HS-5 (cell line): ENCODE results near the gene SEMA3F.

Source experiments
- DNase-seq: peaks from one replicate; pipeline ENCODE4 v3.0.0-alpha.2; 2012; ENCODE audit warnings: low read depth

The SEMA3F gene

DNA sequence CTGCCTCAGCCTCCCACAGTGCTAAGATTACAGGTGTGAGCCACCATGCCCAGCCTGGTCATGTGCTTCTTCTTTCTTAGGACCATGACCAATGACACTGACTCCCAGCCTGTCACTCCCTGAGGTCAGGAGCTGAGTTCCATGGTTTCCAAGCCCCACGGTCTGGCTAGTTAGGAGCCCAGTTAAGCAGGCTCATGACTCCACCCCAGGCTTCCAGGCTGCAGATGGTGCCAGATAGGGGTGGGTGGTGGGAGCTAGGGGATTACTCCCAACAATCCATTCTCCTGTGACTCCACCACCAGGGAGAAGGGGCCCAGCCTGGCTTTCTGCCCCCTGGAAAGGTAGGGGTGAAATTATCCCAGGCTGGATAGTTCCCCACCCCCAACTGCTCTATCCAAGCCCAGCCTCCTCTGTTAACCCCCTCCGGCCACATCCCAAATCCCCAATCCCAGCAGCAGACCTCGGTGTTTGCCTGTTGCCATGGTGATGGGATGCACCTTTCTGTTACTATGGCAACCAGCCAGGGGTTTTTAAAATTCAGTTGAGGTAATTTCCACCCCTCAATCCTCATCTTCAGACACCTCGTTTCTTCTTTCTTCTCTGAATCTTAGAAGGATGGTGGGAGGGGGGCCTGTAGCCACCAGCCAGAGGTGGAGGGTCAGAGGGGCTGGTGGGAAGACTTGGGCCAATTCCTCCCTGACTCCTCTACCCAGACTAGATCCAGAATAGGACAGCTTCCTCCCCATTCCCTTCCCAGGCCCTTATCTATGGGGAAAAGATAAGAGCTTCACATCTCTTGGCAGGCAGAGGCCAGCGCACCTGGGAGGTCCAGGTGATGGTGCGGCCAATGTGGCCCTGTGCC lies 22.5 kb upstream of the SEMA3F start:
- no peak for DNase-seq

- no peak for DNase-seq
Observed at GRCh38 chr3:50133283-50133615, 21.9 kb upstream of the SEMA3F start.

DNA sequence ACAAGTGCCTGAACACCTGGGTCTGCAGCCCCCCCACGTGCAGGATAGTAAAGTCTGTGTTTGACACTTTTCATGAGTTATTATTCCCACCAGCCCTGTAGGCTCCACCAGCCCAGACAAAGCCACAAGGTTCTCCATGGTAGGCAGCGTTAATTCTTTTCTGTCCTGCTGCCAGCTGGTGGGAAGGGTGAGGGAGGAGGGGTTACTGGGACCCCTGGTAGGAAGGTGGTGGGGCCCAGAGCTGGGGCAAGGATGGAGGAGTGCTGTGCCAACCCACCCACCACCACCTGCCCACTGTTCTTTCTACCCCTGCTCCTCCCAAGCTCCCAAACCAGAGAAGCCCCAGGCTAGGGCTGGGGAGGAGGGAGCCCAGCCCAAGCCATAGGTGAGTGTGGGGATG lies 20.8 kb upstream of the SEMA3F start:
- DNase-seq = no peak

DNA sequence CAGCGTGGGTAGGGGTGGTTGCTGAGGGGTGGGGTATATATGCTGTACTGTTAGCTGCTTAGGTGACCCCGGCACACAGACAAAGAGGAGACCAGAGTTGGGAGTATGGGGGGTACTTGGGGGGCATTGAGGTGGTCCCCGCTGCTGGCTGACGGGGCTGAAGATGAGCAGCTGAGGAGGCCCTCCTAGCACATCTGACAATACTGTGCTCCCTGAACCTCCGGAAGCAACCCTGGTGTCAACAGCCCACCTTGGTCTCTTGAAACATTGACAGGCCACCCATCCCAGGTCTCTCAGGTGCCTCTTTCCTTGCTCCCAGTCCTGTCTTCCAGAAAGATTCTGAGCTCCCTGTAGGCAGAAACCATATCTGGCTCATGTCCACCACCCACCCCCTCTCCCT lies 19.2 kb upstream of the SEMA3F start:
- no peak for DNase-seq

DNA sequence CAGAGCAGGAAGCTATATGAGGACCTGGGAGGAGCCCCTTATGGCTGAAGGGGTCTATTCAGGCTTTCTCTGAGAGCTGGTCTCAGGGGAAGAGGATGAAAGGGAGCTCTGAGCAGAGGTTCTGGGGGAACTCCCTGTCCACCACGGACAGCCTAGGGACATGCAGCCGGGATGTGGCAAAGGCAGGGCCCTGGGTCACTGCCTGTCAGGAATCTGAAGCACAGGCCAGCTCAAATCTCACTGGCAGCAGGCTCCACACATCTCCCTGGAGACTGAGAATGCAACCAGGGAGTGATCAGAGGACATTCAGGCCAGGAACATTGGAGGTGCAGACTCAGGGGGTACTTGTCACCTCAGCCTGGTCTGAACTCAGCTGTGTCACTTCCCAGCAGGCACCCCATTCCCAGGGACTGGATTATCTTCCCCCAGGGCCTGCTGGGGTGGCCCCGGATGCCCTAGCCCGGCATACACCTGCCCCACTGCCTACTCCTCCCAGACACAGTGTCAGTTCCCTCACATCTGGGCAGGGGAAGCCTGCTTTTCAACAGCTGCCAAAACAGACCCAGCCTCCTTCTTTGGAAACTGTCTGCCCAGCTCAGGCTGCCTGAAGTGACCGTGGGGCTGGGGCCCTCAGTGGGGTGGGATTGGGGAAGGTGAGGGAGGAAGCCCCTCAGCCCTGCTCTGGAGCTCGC lies 18.3 kb upstream of the SEMA3F start:
- no peak for DNase-seq

GRCh38 chr3:50137531-50137930 lies 17.6 kb upstream of the SEMA3F start:
- no peak for DNase-seq

DNA sequence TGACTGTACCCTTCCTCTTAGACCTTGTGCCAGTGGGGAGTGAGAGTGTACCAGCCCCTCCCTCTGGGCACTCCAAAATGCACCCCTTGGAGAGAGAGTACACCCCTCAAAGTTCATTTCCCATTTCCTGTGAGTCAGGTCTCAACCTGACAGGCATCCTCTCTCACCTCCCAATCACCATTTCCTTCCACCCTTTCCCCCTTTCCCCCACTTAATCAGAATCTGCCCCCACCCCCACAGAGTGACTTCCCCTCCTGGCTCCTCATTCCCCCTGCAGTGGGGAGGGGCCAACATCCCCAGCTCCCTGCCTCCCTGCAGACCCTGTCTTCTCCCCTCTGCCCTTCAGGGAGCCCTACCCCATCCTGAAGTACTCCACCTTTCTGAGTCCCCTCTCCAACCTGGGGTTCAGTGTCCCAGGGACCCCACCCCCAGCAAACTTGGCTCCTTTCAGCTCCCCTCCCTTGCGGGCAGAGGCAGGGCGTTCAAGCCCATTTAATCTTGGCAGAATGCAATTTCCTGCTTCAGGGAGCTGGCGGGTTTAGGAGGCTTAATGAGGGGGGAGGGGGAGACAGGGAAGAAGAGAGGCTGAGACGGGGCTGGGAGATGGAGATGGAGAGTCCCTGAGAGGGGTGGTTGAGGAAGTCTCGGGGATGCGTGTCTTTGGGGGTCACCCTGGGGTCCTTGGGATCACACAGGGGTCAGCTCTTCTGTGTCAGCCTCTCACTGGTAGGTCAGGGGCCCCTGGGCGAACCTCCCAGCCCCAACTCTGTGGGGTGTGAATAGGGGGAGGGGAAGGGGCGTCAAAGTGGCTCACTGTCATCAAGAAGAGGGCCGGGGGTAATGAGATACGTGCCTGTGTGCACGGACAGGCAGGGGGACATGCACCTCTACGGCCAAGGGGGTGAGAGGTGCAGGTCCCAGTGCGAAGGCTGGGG lies 16.6 kb upstream of the SEMA3F start:
- no peak for DNase-seq

- DNase-seq = no peak
Observed at GRCh38 chr3:50139308-50139707, 15.8 kb upstream of the SEMA3F start.

DNA sequence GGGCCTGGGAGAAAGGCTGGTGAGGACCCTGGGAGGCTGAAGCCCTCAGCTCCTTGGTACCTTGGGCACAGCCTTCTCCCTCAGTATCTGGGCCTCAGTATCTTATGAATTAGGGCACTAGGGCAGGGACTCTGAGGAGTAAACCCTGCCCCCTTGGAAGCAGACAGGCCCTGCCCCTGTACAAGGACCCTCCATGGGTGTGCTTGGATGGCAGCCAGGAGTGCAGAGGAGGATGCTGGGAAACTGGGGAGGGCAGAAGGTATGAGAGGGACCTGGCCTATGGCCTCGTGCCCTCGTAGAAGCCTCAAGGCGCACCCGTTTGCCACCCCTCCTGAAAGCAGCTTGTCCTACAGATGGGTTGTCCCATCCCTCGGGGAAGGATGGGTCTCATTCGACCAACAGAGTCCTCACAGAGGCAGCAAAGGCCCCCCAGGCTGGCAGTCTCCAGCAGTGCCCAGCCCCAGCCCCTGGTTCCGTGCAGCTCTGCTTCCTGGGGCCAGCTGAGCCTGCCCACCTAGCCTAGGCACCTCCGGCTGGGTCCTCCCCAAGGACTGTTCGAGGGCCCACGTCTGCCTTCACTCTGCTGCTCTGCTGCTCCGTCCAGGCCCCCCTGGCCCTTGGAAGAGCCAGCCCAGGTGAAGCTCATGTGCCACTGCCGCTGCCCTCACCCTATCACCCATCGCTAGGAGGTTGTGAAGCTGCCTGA lies 15.3 kb upstream of the SEMA3F start:
- DNase-seq = no peak

DNA sequence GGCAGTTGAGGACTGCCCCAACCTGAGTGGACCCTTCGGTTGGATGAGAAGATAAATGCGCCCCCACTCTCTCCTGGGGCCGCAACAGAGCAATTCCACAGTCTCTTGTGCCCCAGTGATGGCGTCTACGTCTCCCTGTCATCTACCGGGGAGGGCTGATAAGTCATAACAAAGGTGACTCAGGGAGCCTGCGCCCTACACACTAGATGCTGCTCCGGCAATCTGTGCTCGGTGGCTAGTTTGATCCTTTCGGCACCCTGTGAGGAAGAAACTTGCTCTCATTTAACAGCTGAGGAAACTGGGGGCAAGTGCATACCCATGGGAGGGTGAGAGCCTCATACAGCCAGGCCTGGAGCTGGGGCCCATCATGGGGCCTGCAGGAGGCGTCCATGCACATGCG lies 14.1 kb upstream of the SEMA3F start:
- no peak for DNase-seq

DNA sequence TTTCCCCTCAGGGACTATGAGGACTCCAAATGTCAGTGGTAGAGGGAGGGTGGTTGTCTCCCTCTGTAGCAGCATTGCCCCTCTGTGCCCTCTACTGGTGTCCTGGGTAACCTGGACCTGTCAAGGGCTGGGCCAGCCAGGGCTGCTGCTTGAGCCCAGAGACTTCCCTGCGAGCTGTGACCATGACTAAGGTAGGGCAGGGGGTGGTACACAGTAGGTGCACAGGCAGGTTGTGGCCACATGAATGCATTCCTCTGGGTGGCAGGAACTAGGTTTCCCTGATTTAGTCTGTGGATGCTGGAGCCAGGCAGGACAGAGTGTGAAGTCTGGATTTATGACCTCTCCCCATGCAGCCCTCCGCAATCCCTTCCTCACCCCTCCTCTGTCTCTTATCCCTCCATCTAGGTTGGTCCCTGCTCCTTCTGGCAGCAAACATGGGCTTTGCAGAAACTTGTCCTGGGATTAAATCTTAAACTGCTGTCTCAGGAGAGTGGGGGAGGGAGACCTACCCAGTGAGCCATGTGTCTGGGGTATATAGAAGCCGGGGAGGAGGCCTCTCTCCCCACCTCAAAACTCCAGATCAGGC lies 8.7 kb upstream of the SEMA3F start:
- no peak for DNase-seq

- DNase-seq = no peak
Observed at GRCh38 chr3:50147016-50147415, 8.1 kb upstream of the SEMA3F start.

DNA sequence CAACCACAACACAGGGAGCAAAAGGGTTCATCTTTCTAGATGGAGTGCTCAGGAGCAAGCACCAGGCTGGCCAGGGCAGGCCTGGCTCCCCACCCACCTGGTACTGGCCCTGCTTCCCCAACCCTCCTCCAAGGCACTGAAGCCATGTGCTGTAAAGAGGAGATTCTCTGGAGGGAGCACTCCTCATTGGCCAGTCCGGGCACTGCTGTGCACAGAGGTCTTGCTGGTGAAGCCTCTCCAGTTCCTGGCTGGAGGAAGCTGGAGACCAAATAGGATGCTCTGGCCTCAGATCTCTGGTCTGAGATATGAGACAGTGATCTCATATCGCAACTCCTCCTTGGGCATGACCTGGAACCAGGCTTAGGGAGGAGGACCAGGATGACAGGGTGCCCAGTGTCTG lies 7.7 kb upstream of the SEMA3F start:
- DNase-seq = no peak

DNA sequence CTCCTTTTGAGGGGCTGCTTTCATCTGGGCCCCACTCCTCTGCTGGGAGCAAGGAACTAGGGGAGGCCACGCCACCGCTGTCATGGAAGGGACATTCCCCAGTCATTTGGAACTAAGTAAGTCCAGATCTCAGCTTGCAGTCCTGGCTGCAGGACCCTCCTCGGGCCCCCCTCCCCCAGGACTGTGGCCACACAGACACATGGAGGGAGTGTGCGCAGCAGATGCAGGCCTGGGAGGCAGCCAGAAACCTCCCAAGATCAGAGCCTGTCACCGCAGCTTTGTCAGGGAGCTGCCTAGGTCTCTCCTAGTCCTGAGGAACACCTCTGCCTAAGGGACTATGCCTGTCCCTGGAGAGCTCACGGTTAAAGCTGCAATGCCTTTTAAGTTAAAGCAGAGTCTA lies 7.3 kb upstream of the SEMA3F start:
- no peak for DNase-seq

GRCh38 chr3:50150404-50150750 lies 4.7 kb upstream of the SEMA3F start:
- no peak for DNase-seq

DNA sequence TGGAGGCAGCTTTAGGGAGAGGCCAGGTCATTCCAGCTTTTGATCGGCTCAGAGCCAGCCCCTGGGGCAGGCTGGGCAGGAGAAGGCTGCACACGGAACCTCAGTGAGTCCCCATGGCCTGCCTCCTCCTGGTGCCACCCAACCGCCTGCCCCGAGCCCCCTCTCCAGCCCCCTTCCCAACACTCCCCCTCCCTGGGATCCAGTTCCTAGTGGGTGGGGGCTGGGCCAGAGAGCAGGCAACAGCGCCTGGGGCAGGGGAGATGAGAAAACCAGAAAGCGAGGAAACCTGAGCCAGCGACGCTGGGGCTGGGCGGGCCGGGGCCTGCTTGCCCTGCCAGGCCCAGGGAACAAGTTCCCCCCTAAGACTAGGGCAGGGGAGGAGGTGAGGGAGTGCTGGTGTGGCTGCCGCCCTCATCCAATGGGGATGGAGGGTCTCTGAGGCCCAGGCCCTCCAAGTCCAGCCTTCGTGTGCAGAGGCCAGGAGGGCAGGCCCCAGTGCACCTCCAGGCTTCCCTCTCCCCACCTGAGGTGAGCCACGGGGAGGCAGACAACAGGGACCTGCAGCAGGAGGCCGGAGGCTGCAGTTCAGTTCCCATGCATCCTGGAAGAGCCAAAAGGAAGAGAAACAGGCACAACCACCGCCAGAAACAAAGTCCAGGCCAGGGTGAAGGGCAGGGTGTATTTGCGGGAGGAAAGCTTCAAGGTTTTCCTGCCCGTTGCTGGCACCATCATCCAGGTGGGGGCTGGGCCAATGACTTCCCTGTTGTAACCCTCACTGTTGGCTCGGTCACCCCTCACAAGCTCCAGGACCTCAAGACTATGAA lies 4.0 kb upstream of the SEMA3F start:
- no peak for DNase-seq

GRCh38 chr3:50151728-50152127 lies 3.4 kb upstream of the SEMA3F start:
- no peak for DNase-seq

DNA sequence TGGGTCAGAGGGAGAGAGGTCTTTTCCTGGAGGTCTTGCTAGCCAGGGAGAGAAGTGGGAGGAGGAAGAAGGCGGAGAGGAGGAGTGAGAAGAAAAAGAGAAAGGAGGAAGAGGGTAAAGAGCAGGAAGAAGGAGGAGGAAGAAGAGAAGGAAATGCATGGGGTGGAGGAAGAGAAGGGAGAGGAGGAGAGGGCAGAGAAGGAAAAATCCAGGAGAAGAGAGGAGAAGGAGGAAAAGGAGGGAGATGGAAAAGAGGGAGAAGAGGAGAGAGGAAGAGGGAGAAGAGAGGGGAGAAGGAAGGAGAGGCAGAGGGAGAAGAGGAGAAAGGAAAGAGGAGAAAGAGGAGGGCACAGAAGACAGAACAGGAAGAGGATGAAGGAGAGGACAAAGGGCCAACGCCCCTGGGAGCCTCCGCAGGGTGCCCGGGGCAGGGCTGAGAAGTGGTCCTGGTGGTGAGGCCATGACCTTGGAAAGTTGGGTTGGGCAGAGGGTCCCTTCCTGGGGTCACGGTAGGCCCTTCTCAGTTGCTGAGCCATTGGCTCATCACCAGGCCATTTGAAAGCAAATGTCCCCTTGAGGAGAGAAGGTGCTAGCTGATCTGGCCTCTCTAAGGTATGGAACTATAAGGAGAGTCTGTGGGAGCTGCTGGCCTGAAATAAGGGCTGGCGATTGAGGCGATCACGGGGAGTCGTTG lies 1.2 kb upstream of the SEMA3F start:
- no peak for DNase-seq

DNA sequence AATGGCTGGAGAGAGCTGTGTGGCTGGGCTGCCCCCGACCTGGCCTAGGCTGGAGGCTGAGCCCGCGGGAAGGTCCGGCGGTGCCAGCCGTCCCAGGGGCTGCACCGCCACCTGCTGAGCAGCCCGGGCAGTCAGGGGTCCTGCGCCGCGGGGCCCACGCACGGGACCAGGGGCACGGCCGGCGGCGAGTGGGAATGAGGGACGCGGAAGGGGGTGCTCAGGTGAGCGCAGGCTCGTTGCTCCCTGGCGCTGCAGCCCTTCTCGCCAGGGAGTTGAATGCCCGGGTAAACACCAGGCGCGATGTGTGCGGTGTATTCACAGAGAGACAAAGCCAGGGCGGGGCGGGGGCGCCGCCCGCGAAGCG lies 666 bp upstream of the SEMA3F start:
- DNase-seq = no peak

GRCh38 chr3:50155491-50155878 lies 361 bp downstream of the SEMA3F start:
- no peak for DNase-seq
